ENCODE results near the gene DAB2.

Gene DAB2

DNA sequence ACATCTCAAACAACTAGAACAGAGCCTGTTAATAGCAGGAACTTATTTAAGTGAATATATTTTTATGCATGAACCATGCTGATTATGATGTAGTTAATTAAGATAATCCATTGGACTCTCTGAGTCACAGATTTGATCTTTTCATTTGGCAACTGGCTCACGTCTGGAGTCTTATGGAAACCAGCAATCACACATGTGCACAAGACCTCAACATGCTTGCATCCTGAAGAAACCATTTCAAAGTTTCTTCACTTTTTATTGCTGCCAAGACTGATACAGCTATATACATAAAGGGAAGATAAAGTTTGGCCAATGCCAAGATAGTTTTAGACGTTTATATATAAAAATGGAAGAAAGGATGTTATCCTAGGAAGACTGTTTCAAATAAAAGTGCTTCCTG is 47.2 kb downstream of the DAB2 start:
- CTCF ChIA-PET: interaction anchor here (0.6 to 5.5 kb wide), 10 partner anchors 9 to 201 kb away, joined by 3 to 137 read pairs (median 10); no protein-coding TSS in a partner anchor

DNA sequence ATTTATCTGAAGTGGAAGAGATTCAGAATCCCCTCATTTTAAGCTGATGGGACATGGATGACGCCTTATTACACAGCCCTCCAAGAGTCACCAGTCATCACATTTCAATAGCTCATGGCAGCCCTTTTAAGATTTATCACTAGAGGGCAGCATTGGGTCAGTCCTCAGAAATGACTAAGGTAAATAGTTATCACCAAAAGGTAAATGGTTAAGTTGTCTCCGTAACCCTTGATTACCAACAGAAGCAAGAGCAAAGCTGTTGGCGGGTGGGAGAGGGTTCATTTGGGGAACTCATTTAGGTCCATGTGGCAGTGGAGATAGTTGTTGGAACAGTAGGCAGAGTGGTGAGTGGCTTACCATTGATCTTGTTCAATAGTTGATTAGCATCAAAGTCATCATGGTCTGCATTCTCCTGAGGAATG is 48.5 kb downstream of the DAB2 start:
- Histone ChIP-seq H3K4me3 (ENCODE audit: low read depth, low read length) (no peak overlapping the region), H3K9me3 (ENCODE audit: control insufficient read depth, insufficient read depth, low read depth, low read length) (no peaks in the 10 kb centered on the region), H3K27ac (ENCODE audit: extremely low read depth, low read depth, low read length) (no peak overlapping the region), H3K36me3 (ENCODE audit: control insufficient read depth in 2 of 2, insufficient read depth in 1 of 2, low read length in 2 of 2) (peaks cover 0 to 15% of the 10 kb centered on the region in 2 experiments), H3K4me1 (ENCODE audit: control insufficient read depth, insufficient read depth, low read length) (no peaks in the 10 kb centered on the region)
- ChIA-PET CTCF (interaction anchor here (0.6 to 5.5 kb wide), 60 partner anchors 9 to 233 kb away, joined by 3 to 137 read pairs (median 4); partner anchors contain the start of gene DAB2), POLR2A (interaction anchor here (1.1 to 1.6 kb wide), 3 partner anchors 49 to 1304 kb away, joined by 4 to 8 read pairs (median 6); partner anchors contain the start of genes DAB2 and PTGER4)
- TF ChIP-seq ZFP41 (tag by site-specific recombination; IDR thresholded peaks at IDR 0.05; ENCODE audit: borderline replicate concordance) (no peak), OVOL3 (tag by site-specific recombination; IDR thresholded peaks at IDR 0.05) (no peak), ZNF354C (tag by site-specific recombination; IDR thresholded peaks at IDR 0.05; ENCODE audit: borderline replicate concordance, low read depth) (no peak), ZSCAN23 (tag by site-specific recombination; IDR thresholded peaks at IDR 0.05) (no peak), ZNF2 (tag by site-specific recombination; IDR thresholded peaks at IDR 0.05) (no peak), ZNF660 (tag by site-specific recombination; IDR thresholded peaks at IDR 0.05) (peak; percentile 92), ZNF654 (tag by site-specific recombination; IDR thresholded peaks at IDR 0.05; ENCODE audit: low read depth) (peak; percentile 97)
- TF ChIP-seq, protein P1, sequence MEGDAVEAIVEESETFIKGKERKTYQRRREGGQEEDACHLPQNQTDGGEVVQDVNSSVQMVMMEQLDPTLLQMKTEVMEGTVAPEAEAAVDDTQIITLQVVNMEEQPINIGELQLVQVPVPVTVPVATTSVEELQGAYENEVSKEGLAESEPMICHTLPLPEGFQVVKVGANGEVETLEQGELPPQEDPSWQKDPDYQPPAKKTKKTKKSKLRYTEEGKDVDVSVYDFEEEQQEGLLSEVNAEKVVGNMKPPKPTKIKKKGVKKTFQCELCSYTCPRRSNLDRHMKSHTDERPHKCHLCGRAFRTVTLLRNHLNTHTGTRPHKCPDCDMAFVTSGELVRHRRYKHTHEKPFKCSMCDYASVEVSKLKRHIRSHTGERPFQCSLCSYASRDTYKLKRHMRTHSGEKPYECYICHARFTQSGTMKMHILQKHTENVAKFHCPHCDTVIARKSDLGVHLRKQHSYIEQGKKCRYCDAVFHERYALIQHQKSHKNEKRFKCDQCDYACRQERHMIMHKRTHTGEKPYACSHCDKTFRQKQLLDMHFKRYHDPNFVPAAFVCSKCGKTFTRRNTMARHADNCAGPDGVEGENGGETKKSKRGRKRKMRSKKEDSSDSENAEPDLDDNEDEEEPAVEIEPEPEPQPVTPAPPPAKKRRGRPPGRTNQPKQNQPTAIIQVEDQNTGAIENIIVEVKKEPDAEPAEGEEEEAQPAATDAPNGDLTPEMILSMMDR (tag by site-specific recombination; IDR thresholded peaks at IDR 0.05): peak; percentile 64
- TF ChIP-seq, protein P2, sequence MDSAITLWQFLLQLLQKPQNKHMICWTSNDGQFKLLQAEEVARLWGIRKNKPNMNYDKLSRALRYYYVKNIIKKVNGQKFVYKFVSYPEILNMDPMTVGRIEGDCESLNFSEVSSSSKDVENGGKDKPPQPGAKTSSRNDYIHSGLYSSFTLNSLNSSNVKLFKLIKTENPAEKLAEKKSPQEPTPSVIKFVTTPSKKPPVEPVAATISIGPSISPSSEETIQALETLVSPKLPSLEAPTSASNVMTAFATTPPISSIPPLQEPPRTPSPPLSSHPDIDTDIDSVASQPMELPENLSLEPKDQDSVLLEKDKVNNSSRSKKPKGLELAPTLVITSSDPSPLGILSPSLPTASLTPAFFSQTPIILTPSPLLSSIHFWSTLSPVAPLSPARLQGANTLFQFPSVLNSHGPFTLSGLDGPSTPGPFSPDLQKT (IDR thresholded peaks at IDR 0.05; ENCODE audit: borderline replicate concordance, low read depth, low read length): no peak

More for the DNA sequence above, 47.2 kb downstream of the DAB2 start:
- TF ChIP-seq ZNF654 (tag by site-specific recombination; IDR thresholded peaks at IDR 0.05; ENCODE audit: low read depth) (no peak), SETDB1 (IDR thresholded peaks at IDR 0.05; ENCODE audit: insufficient read length, low read length) (no peak), ZNF501 (tag by site-specific recombination; IDR thresholded peaks at IDR 0.05) (no peak), REPIN1 (tag by site-specific recombination; IDR thresholded peaks at IDR 0.05; ENCODE audit: low read depth) (no peak), ZNF214 (tag by site-specific recombination; IDR thresholded peaks at IDR 0.05; ENCODE audit: borderline replicate concordance) (no peak), ZBTB21 (tag by site-specific recombination; IDR thresholded peaks at IDR 0.05) (no peak), SCRT1 (tag by site-specific recombination; IDR thresholded peaks at IDR 0.05; ENCODE audit: borderline replicate concordance) (no peak), ZNF311 (tag by site-specific recombination; IDR thresholded peaks at IDR 0.05; ENCODE audit: borderline replicate concordance) (no peak)
- TF ChIP-seq, protein P3, sequence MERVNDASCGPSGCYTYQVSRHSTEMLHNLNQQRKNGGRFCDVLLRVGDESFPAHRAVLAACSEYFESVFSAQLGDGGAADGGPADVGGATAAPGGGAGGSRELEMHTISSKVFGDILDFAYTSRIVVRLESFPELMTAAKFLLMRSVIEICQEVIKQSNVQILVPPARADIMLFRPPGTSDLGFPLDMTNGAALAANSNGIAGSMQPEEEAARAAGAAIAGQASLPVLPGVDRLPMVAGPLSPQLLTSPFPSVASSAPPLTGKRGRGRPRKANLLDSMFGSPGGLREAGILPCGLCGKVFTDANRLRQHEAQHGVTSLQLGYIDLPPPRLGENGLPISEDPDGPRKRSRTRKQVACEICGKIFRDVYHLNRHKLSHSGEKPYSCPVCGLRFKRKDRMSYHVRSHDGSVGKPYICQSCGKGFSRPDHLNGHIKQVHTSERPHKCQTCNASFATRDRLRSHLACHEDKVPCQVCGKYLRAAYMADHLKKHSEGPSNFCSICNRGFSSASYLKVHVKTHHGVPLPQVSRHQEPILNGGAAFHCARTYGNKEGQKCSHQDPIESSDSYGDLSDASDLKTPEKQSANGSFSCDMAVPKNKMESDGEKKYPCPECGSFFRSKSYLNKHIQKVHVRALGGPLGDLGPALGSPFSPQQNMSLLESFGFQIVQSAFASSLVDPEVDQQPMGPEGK (tag by site-specific recombination; IDR thresholded peaks at IDR 0.05): no peak
- POLR2A ChIA-PET: no interaction called here
- H3K27ac ChIP-seq (ENCODE audit: extremely low read depth, low read depth, low read length): no peak overlapping the region
- no peaks in the 10 kb centered on the region for H3K4me1 ChIP-seq (ENCODE audit: control insufficient read depth, insufficient read depth, low read length)
- peaks cover 0 to 25% of the 10 kb centered on the region in 2 experiments; a peak in 2 of 3 replicates for H3K36me3 ChIP-seq (ENCODE audit: control insufficient read depth in 2 of 2, insufficient read depth in 1 of 2, low read length in 2 of 2)
- no peak overlapping the region for H3K4me3 ChIP-seq (ENCODE audit: low read depth, low read length)
- no peaks in the 10 kb centered on the region for H3K9me3 ChIP-seq (ENCODE audit: control insufficient read depth, insufficient read depth, low read depth, low read length)

Data from HEK293 (cell line).